SK-N-SH (cell line): ENCODE data around the gene ZNF219. TPM values are rescaled to one million over a fixed set of nuclear protein-coding genes. Genes with fewer than 3 reads are reported as not detected.

Experiments used
- CTCF ChIA-PET: fragments of 300-600, 350-600 bp; formaldehyde crosslinking; extraction: SDS; loops from one replicate; lab custom pipeline; 2021; lab: Yijun Ruan, JAX
- POLR2A ChIA-PET: fragments of 350-600 bp; sonication (Branson Sonifier 250); formaldehyde crosslinking; extraction: SDS; loops from one replicate; lab custom pipeline; 2020; ENCODE audit warnings: antibody characterized with exemption, inconsistent platforms; lab: Yijun Ruan, JAX
- DNase-seq: peaks from one replicate; pipeline ENCODE4 v3.0.0; 2012
- H2AFZ ChIP-seq: fragments of 200-600 bp; sonication (generic); 2 replicates; pipeline ENCODE4 v1.8.1; 2016; ENCODE audit warnings: antibody characterized with exemption, mild to moderate bottlenecking, low read depth
- H3F3A ChIP-seq: fragments of 200-600 bp; sonication (generic); replicated peaks from 2 replicates; pipeline ENCODE3; 2016; ENCODE audit warnings: antibody characterized with exemption, mild to moderate bottlenecking; ENCODE audit not compliant: insufficient read depth
- H3K27ac ChIP-seq, 2 experiments: fragments of 200-500 bp in 1 of 2; fragments of 200-600 bp in 1 of 2; sonication (Bioruptor generic) in 1 of 2; sonication (generic), shearing (Covaris generic) in 1 of 2; 2 replicates each; pipeline versions ENCODE4 v1.5.1 to v1.6.1; 2014 to 2016; ENCODE audit warnings: low read depth in 2 of 2, inconsistent platforms in 1 of 2, low read length in 1 of 2, mild to moderate bottlenecking in 1 of 2, mixed read lengths in 1 of 2
- H3K27me3 ChIP-seq: fragments of 200-600 bp; sonication (generic), shearing (Covaris generic); 2 replicates; pipeline ENCODE4 v1.6.1; 2016; ENCODE audit warnings: mixed run types; ENCODE audit not compliant: insufficient read depth
- H3K36me3 ChIP-seq, 2 experiments: fragments of 200-500 bp in 1 of 2; fragments of 200-600 bp in 1 of 2; sonication (Bioruptor generic) in 1 of 2; sonication (generic) in 1 of 2; replicated peaks in 1 of 2; 2 replicates each; pipeline versions ENCODE3 to v1.5.1; 2014 to 2016; ENCODE audit warnings: low read length in 1 of 2, mild to moderate bottlenecking in 1 of 2; ENCODE audit not compliant: insufficient read depth in 2 of 2, control insufficient read depth in 1 of 2
- H3K4me1 ChIP-seq, 2 experiments: fragments of 200-500 bp in 1 of 2; fragments of 200-600 bp in 1 of 2; sonication (Bioruptor generic) in 1 of 2; sonication (generic), shearing (Covaris generic) in 1 of 2; 2 replicates each; pipeline versions ENCODE4 v1.5.1 to v1.6.1; 2014 to 2016; ENCODE audit warnings: low read depth in 1 of 2, low read length in 1 of 2, mixed run types in 1 of 2; ENCODE audit not compliant: insufficient read depth in 2 of 2, control insufficient read depth in 1 of 2
- H3K4me2 ChIP-seq: fragments of 200-600 bp; sonication (generic), shearing (Covaris generic); 2 replicates; pipeline ENCODE4 v1.6.1; 2017; ENCODE audit warnings: mixed run types
- H3K4me3 ChIP-seq, 2 experiments: fragments of 200-500 bp in 1 of 2; fragments of 200-600 bp in 1 of 2; sonication (Bioruptor generic) in 1 of 2; sonication (generic), shearing (Covaris generic) in 1 of 2; 2 replicates each; pipeline versions ENCODE4 v1.5.1 to v1.8.1; 2014 to 2016; ENCODE audit warnings: low read depth in 2 of 2, inconsistent platforms in 1 of 2, low read length in 1 of 2, mild to moderate bottlenecking in 1 of 2, mixed read lengths in 1 of 2, moderate library complexity in 1 of 2
- H3K79me2 ChIP-seq: fragments of 200-600 bp; sonication (generic); 2 replicates; pipeline ENCODE4 v1.8.1; 2017; ENCODE audit warnings: mild to moderate bottlenecking; ENCODE audit not compliant: insufficient read depth
- H3K9ac ChIP-seq: fragments of 200-600 bp; sonication (generic); 2 replicates; pipeline ENCODE4 v1.6.1; 2017; ENCODE audit warnings: mixed run types
- H3K9me2 ChIP-seq: fragments of 200-600 bp; sonication (generic); 2 replicates; pipeline ENCODE4 v1.6.1; 2017; ENCODE audit warnings: mixed run types
- H3K9me3 ChIP-seq: fragments of 200-600 bp; sonication (generic); 2 replicates; pipeline ENCODE4 v1.6.1; 2017; ENCODE audit warnings: mixed run types, mild to moderate bottlenecking, moderate library complexity
- H4K20me1 ChIP-seq: fragments of 200-600 bp; sonication (generic); 2 replicates; pipeline ENCODE4 v1.6.1; 2017; ENCODE audit warnings: mild to moderate bottlenecking, mixed run types; ENCODE audit not compliant: insufficient read depth
- EP300 ChIP-seq, 2 experiments: IDR thresholded peaks; 2 replicates each; pipeline versions ENCODE4 v1.4.0 to v1.6.1; 2012; ENCODE audit warnings: borderline replicate concordance in 1 of 2, low read depth in 1 of 2, low read length in 1 of 2
- FOSL2 ChIP-seq: IDR thresholded peaks from 2 replicates; pipeline ENCODE4 v1.4.0; 2012; ENCODE audit warnings: low read depth, mild to moderate bottlenecking, moderate library complexity, borderline replicate concordance
- GATA2 ChIP-seq: sonication (generic); formaldehyde crosslinking; IDR thresholded peaks from 2 replicates; pipeline ENCODE4 v1.5.0; 2020; ENCODE audit warnings: mild to moderate bottlenecking, missing genetic modification reagents
- NFIC ChIP-seq: IDR thresholded peaks from 2 replicates; pipeline ENCODE4 v1.4.0; 2012; ENCODE audit warnings: borderline replicate concordance
- NRF1 ChIP-seq: IDR thresholded peaks from 2 replicates; pipeline ENCODE4 v1.6.1; 2012; ENCODE audit warnings: low read depth, mild to moderate bottlenecking, low read length
- TCF12 ChIP-seq: IDR thresholded peaks from 2 replicates; pipeline ENCODE4 v1.4.0; 2012
- TEAD4 ChIP-seq: IDR thresholded peaks from 2 replicates; pipeline ENCODE4 v1.4.0; 2012; ENCODE audit warnings: mild to moderate bottlenecking, borderline replicate concordance; ENCODE audit not compliant: insufficient read depth
- WGBS: methylation state at CpG from one replicate; pipeline ENCODE4 v1.1.6; 2017; ENCODE audit warnings: low lambda C conversion rate; 5-methylcytosine and 5-hydroxymethylcytosine counted together
- polyA plus RNA-seq, 3 experiments: library from polyadenylated mRNA; depleted of rRNA; stranded (reverse); fragments of >200 nt; gene quantifications; 2 replicates each; pipeline ENCODE4 v1.2.3, GENCODE V29; 2012
- TF ChIP-seq, protein P1 (sequence below): IDR thresholded peaks from 2 replicates; pipeline ENCODE4 v1.4.0; 2012; ENCODE audit warnings: low read depth
- TF ChIP-seq, protein P2 (sequence below): fragments of 150-350 bp; IDR thresholded peaks from 2 replicates; pipeline ENCODE4 v1.6.1; 2017; ENCODE audit warnings: antibody characterized with exemption, low read length, low read depth, borderline replicate concordance

Gene ZNF219
- polyA plus RNA-seq, 1 of the 3 experiments (the other 2 are of a cell fraction) = 24.1 TPM

DNA sequence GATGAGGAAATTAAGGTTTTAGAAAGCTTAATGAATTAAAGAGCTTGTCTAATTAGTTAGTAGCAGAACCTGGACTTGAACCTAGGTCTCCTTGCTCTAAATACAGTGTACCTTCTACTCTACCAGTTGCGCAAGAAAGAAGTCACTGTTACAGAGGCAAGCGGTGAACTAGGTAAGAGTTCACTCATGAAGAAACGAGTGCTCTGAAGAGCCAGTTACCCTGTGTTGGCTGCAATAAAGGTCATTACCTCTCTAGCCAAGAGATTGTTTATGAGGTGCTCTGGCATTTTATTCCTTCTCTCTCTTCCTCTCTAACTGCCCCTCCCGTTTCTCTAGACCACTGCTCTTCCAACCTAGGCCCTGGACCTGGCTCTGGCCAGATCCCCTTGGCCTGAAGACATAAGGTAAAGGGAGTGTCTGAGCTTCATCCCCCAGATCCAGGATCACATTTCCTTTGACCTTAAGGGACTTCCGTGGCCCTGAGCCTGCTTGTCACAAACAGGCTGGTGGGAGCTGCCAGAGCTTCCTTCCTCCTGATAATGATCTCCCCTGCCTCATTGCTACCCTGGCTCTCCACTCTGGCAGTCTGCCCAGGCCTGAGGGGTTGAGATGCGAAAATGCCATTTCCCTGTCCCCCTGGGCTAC lies 54.4 kb downstream of the ZNF219 start:
- TF ChIP-seq TCF12 (peak; percentile 24), GATA2 (CRISPR knock-in tag) (peak; percentile 60), NFIC (peak; percentile 68; the same call in 1 of the 2 replicates), FOSL2 (no peak)
- H3K4me1 ChIP-seq = peaks cover 13 to 20% of the 10 kb centered on the region in 2 experiments; a peak in 3 of 4 replicates
- POLR2A ChIA-PET = interaction anchor here (1.8 kb wide), 1 partner anchor 29 kb away, joined by 6 read pairs; no protein-coding TSS in a partner anchor
- H3F3A ChIP-seq = peaks cover 1% of the 10 kb centered on the region
- H4K20me1 ChIP-seq = no peaks in the 10 kb centered on the region
- H3K9ac ChIP-seq = no peak overlapping the region
- no peak overlapping the region for H3K4me3 ChIP-seq
- no peaks in the 10 kb centered on the region for H3K79me2 ChIP-seq
- no peaks in the 10 kb centered on the region for H3K9me2 ChIP-seq
- no peaks in the 10 kb centered on the region for H3K36me3 ChIP-seq
- WGBS = 55% methylated on average over 5 of the region's 6 CpGs
- no peak overlapping the region for H3K4me2 ChIP-seq
- CTCF ChIA-PET = interaction anchor here (0.7 to 7.0 kb wide), 9 partner anchors 9 to 353 kb away, joined by 3 to 248 read pairs (median 3); partner anchors contain the start of genes NDRG2 and RNASE13
- no peaks in the 10 kb centered on the region for H3K9me3 ChIP-seq
- H3K27ac ChIP-seq = no peak overlapping the region
- no peak overlapping the region for H2AFZ ChIP-seq
- no peaks in the 10 kb centered on the region for H3K27me3 ChIP-seq
- peak; percentile 53 for DNase-seq

DNA sequence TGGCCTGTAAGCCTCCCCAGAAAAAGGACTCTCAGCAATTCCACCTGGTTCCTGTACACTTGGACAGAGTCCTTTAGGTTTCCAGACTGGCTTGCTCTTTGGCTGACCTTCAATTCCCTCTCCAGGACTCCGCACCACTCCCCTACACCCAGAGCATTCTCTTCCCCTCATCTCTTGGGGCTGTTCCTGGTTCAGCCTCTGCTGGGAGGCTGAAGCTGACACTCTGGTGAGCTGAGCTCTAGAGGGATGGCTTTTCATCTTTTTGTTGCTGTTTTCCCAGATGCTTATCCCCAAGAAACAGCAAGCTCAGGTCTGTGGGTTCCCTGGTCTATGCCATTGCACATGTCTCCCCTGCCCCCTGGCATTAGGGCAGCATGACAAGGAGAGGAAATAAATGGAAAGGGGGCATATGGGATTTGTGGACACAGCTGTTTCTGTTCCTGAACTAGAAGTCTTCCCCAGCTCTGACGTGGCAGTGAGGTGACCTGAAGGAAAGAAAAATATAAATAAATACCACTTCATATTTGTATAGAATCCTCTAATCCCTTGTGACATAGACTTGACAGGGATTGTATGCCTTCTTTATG lies 55.0 kb downstream of the ZNF219 start:
- Histone ChIP-seq H3K9ac (no peak overlapping the region), H3K79me2 (no peaks in the 10 kb centered on the region), H3K4me3 (no peak overlapping the region), H3K4me1 (peaks cover 13 to 20% of the 10 kb centered on the region in 2 experiments; a peak in 3 of 4 replicates), H2AFZ (no peak overlapping the region), H3K9me3 (no peaks in the 10 kb centered on the region), H3K36me3 (no peaks in the 10 kb centered on the region), H4K20me1 (no peaks in the 10 kb centered on the region), H3K9me2 (no peaks in the 10 kb centered on the region), H3K27ac (no peak overlapping the region), H3K27me3 (no peaks in the 10 kb centered on the region), H3K4me2 (no peak overlapping the region), H3F3A (no peaks in the 10 kb centered on the region)
- ChIA-PET CTCF (interaction anchor here (0.8 to 7.0 kb wide), 7 partner anchors 25 to 72 kb away, joined by 3 to 248 read pairs (median 5); partner anchors contain the start of gene NDRG2), POLR2A (interaction anchor here (1.8 kb wide), 1 partner anchor 28 kb away, joined by 6 read pairs; no protein-coding TSS in a partner anchor)
- 89% methylated on average over 2 of the region's 2 CpGs for WGBS
- TF ChIP-seq EP300 (IDR thresholded peaks at IDR 0.05; ENCODE audit: borderline replicate concordance in 1 of 2, low read depth in 1 of 2, low read length in 1 of 2) (no peak), TEAD4 (no peak), NRF1 (no peak)
- TF ChIP-seq, protein P1, sequence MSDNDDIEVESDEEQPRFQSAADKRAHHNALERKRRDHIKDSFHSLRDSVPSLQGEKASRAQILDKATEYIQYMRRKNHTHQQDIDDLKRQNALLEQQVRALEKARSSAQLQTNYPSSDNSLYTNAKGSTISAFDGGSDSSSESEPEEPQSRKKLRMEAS = no peak
- DNase-seq = no peak

DNA sequence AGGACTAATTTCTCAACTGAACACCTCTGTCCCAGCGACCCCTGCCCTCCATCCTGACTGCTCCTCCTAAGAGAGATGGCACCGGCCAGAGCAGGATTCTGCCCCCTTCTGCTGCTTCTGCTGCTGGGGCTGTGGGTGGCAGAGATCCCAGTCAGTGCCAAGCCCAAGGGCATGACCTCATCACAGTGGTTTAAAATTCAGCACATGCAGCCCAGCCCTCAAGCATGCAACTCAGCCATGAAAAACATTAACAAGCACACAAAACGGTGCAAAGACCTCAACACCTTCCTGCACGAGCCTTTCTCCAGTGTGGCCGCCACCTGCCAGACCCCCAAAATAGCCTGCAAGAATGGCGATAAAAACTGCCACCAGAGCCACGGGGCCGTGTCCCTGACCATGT lies 55.5 kb downstream of the ZNF219 start:
- Histone ChIP-seq H3K4me3 (no peak overlapping the region), H3K4me1 (peaks cover 13 to 20% of the 10 kb centered on the region in 2 experiments; a peak in 3 of 4 replicates), H3K36me3 (no peaks in the 10 kb centered on the region), H3K4me2 (no peak overlapping the region), H3K79me2 (no peaks in the 10 kb centered on the region), H3K27ac (no peak overlapping the region), H2AFZ (no peak overlapping the region), H3K9me2 (no peaks in the 10 kb centered on the region), H3K9me3 (no peaks in the 10 kb centered on the region), H3F3A (no peaks in the 10 kb centered on the region), H3K9ac (no peak overlapping the region), H3K27me3 (no peaks in the 10 kb centered on the region), H4K20me1 (no peaks in the 10 kb centered on the region)
- ChIA-PET CTCF (interaction anchor here (0.8 to 7.0 kb wide), 4 partner anchors 26 to 50 kb away, joined by 3 to 248 read pairs (median 9); partner anchors contain the start of gene NDRG2), POLR2A (interaction anchor here (1.8 kb wide), 1 partner anchor 28 kb away, joined by 6 read pairs; no protein-coding TSS in a partner anchor)
- TF ChIP-seq, protein P1 = peak; percentile 29; the same call in 1 of the 2 replicates
- TF ChIP-seq, protein P2, sequence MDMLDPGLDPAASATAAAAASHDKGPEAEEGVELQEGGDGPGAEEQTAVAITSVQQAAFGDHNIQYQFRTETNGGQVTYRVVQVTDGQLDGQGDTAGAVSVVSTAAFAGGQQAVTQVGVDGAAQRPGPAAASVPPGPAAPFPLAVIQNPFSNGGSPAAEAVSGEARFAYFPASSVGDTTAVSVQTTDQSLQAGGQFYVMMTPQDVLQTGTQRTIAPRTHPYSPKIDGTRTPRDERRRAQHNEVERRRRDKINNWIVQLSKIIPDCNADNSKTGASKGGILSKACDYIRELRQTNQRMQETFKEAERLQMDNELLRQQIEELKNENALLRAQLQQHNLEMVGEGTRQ = no peak
- no peak for DNase-seq
- WGBS = 82% methylated on average over 7 of the region's 8 CpGs
